PFSK-1 (cell line): ENCODE results near the gene TMOD4.

Experiments used
- POLR2AphosphoS5 ChIP-seq: IDR thresholded peaks from 2 replicates; pipeline ENCODE4 v1.6.1; 2012; ENCODE audit warnings: low read depth, mild to moderate bottlenecking, control low read depth, low read length, moderate library complexity
- REST ChIP-seq, 2 experiments: IDR thresholded peaks; 2 replicates each; pipeline versions ENCODE4 v1.6.1 to v1.8.0; 2011 to 2012; ENCODE audit warnings: low read depth in 2 of 2, low read length in 2 of 2, control low read depth in 1 of 2, inconsistent platforms in 1 of 2, mild to moderate bottlenecking in 1 of 2, moderate library complexity in 1 of 2; ENCODE audit not compliant: insufficient read depth in 1 of 2
- SIN3A ChIP-seq: IDR thresholded peaks from 2 replicates; pipeline ENCODE4 v1.6.1; 2012; ENCODE audit warnings: mild to moderate bottlenecking, low read length, moderate library complexity, borderline replicate concordance; ENCODE audit not compliant: insufficient read depth
- TAF1 ChIP-seq: IDR thresholded peaks from 2 replicates; pipeline ENCODE4 v1.6.1; 2012; ENCODE audit warnings: low read length, control low read depth, borderline replicate concordance; ENCODE audit not compliant: insufficient read depth

GRCh38 chr1:151199873-151200581 is 24.2 kb upstream of the TMOD4 start:
- TF ChIP-seq POLR2AphosphoS5 (no peak), TAF1 (no peak), REST (IDR thresholded peaks at IDR 0.05; ENCODE audit: insufficient read depth in 1 of 2, low read depth in 2 of 2, low read length in 2 of 2) (no peak), SIN3A (no peak)
